ENCODE data around the gene ORC2.

GRCh38 chr2:200929334-200930249, 33.9 kb downstream of the ORC2 start:
- TF ChIP-seq CTCF (IDR thresholded peaks at IDR 0.05) (no peak), POLR2A (IDR thresholded peaks at IDR 0.05) (no peak), EP300 (IDR thresholded peaks at IDR 0.05) (no peak)

Measured in ovary (tissue), 3 donors.